T follicular helper cell (primary cell): Measurements from ENCODE around the gene RHOU.

Source experiments
- DNase-seq: peaks from one replicate; pipeline ENCODE4 v3.0.0-alpha.2; 2020; ENCODE audit warnings: low read depth

Gene RHOU

GRCh38 chr1:228737601-228738041, 2.3 kb downstream of the RHOU start:
- DNase-seq = no peak

- DNase-seq = no peak
These were observed 4.5 kb downstream of the RHOU start for GRCh38 chr1:228739826-228740225.

- no peak for DNase-seq
These were observed 5.5 kb downstream of the RHOU start for GRCh38 chr1:228740543-228741317.

DNA sequence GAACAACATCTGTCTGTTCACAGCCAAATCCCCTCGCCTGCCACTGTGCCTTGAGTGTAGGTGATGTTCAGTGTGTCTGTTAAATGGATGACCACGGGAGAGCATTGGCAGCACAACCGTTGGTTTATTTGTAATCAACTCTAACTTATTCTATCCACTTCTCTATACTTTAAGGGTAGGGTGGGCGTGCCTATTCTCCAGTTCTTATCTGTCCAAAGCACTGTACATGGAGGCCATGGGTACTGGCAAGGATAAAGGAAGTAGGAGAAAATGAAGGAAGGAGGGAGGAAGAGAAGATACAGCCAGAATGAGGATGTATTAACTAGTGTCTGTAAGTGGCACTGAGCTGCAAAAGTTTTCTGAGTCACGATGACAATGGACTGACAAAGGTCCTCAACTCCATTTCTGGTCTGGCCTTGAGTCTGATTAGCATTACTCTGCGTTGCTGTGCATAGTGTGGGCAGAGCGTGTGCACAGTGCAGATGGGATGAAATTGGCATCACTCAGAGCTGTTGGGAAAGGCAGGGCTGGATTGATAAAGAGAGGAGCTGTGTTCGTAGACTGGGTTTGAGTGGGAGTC, 7.1 kb downstream of the RHOU start:
- no peak for DNase-seq

GRCh38 chr1:228743405-228743804, 8.1 kb downstream of the RHOU start:
- DNase-seq = no peak

- DNase-seq = no peak
These were observed 9.1 kb downstream of the RHOU start for GRCh38 chr1:228744356-228744755.

DNA sequence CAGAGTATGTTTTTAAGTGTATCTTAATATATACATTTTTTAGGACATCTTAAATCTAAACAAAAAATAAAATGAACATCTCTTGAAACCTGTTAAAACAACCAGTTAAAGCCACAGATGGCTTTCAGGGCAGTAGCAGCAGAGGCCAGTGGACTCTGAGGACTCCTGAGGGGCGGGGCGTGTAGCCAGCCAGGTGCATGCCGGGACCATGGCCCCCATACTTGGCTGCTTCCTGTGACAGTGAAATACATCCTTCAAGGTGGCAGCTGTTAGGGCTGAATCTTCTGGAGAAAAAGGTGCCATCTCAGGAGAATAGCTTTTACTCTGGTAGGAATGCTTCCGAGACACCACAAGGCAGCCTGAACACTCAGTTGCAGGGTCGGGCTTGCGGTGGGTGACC, 9.6 kb downstream of the RHOU start:
- DNase-seq = no peak

- DNase-seq = no peak
These were observed 10.2 kb downstream of the RHOU start for GRCh38 chr1:228745497-228745896.

DNA sequence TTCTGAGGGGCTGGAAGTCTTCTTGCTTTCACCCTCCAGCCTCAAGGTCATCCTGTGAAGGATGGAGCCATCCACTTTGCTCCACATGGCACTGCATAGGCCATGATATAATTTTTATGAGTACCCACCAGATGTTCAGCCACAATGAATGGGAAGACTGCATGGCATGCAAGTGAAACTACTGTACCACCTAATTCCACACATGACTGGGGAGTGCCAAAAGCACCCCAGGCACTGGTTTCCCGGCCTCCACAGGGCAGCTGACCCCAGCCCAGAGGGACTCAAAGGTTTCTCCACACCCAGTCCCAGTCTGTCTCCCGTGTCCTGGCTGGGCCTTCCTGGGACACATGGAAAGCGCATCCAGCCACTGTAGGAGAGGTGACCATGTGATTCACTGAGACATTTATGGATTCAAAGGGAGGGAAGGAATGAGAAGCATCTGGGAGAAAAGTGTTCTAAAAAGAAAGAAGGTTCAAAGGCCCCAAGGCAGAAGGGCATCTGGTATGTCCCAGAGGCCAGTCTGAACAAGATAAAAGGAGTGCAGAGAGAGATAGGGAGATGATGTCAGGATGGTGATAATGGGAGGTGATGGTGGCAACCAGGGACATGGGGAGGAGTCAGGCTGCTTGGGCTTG, 12.1 kb downstream of the RHOU start:
- no peak for DNase-seq

DNA sequence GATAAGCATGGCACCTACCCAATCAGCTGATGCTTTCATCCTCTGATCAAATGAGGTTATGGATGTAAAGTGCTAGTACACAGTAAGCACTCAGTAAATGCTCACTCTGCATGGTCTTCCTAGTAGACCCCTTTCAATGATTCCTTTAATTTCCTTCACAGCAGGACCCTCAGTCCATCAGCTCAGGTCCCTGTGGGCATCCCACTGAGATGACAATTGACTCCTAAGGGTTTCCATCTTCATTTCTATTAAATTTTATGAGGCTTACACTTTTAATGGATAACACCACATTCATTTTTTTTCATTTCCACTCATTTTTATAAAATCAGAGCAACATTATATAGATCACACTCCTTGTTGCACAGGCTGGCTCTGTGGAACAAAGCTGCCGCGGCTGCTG, 12.8 kb downstream of the RHOU start:
- no peak for DNase-seq

GRCh38 chr1:228748431-228748830, 13.2 kb downstream of the RHOU start:
- DNase-seq = no peak

DNA sequence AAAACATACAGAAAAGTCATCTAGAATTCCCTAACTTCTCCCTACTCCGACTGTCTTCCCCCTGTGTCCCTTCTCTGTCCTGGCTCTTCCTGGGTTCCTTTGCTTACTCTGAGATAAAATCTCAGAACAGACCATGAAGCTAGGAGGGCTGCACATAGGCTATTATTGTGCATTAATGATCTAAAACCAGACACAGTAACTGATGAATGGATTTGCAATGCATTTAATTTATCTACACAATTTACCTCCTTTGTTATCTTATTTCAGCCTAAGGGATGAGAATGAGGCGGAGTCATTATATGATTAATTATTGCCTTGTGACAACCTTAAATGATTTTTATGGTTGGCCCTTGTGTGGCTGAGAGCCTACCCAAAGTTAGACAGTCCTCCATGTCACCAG, 14.5 kb downstream of the RHOU start:
- no peak for DNase-seq

DNA sequence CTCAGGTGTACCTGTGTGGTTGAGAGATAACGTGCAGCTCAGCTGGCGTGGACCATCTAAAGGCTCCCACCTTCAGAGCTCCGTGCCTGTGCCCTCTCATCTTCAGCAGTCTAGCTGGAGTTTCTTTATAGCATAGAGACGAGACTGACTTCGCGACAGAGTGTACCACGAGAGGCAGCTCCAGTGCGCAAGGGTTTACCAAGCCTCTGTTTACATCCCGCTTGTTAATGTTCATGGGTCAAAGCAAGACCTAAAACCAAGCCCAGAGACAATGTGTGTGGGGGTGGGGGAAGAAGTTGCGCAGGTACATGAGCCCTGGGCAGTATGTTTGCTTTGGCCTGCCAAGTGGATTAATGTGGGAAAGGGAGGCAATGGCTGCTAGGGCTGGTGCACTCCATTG, 15.6 kb downstream of the RHOU start:
- no peak for DNase-seq

GRCh38 chr1:228751360-228752098, 16.2 kb downstream of the RHOU start:
- no peak for DNase-seq

GRCh38 chr1:228752258-228752657, 17.0 kb downstream of the RHOU start:
- no peak for DNase-seq

DNA sequence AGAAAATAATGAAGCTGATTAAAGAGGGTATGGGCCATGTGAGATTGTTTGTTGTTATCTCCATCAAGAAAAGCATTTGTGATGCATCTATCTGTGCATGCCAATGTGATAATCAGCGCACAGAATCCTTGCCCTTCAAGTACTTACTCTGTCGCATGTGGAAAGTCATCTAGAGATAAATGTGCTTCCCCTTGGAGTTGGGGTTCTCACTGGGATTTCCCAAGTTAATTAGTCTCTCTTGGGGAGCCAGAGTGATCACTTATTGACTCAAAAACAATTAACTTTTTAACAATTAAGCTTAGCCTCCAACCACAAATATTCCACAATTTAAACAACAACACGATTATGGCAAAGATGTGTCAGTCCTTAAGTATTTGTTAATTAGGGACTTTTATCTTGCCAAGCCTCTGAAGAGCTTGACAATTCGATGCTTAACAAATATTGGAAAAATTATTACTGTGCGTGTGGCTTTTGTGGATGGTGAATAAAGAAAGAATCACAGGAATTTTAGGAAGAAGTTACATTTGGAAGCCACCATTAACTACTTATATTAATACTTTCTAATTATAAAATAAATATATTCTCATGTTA, 17.5 kb downstream of the RHOU start:
- DNase-seq = no peak

- no peak for DNase-seq
These were observed 18.0 kb downstream of the RHOU start for GRCh38 chr1:228753287-228753686.

DNA sequence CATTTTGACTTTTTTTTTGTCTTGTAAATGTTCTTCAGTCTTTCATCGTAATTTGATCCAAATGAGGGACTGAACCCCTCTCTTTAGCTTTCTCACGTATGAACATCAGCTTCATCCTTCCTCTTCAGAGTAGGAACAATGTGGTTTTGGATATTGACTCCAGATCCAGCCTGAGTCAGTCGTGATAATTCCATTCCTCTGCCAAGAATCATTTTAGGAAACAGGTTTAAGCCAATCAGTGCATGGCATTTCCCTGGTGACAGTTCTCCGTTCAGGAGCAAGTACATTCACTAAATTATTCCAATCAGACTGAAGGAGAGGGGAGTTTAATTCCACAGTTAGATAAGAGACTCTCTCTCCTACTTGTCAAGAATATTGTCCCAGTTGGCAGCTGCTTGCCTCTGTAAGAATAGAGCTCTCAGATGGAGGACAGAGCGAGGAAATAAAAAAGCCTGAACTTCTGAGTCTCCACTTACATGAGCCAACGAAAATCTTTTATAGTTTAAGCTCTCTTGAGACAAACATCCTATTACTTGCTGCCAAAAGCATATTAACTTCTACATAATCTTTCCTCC, 18.6 kb downstream of the RHOU start:
- no peak for DNase-seq

GRCh38 chr1:228754646-228755268, 19.5 kb downstream of the RHOU start:
- DNase-seq = no peak

- no peak for DNase-seq
These were observed 20.5 kb downstream of the RHOU start for GRCh38 chr1:228755800-228756199.

DNA sequence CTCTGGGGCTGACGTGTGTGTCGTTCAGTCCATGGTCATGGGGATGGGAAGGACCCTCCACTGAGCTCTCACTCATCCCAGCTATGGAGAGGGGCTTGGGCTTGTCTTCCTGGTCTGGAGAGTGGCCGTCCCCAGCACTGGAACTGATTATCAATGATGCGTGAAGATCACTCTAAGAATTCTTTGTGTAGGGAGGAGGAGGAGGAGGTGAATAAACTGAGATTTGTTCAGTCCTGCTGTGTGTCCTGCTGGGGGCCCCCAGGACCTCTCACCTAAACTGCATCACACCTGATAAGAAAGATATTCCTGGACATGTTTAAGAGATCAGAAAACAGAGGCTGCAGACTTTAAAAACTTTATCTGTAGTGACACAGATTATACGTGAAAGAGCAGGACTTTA, 21.2 kb downstream of the RHOU start:
- DNase-seq = no peak
